ENCODE measurements around the gene NUP188. TPM values are rescaled to one million over a fixed set of nuclear protein-coding genes. Genes with fewer than 3 reads are reported as not detected.

NUP188 gene
- total and polyA plus RNA-seq, 2 experiments from 2014 or later, result 28.1 TPM

DNA sequence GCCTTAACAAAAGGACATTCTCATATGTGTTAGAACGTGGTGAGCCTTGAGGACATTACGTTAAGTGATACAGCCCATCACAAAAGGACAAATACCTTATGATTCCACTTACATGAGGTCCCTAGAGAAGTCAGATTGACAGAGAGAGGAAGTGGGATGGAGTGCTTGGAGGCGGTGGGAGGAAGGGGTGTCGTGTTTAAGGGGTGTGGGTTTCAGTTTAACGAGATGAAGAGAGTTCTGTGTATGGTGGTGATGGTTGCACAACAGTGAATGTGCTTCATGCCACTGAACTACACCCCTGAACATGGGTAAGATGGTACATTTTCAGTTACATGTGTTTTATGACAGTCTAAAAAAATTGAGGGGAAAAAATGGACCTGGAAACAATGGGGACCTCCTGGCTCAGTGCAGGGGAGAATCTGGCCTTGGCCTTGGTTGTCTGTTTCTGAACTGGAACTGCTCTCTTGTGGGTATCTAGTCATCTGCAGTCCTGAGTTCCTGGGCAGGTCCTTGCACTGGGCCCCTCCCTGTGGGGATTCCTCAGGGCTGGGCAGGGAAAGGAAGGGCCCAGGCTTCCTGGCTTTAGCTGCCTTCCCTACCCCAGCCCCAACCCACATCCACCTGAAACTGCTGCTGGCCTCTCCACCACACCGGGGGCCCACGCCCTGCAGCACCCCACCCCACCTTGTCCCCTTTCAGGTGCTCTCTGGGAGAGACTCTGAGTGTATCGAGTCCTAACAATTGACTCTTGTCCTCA, 47.8 kb upstream of the NUP188 start:
- H3K4me2 ChIP-seq, result no peak overlapping the region
- no peaks in the 10 kb centered on the region for H3K27me3 ChIP-seq
- no peaks in the 10 kb centered on the region for H3K9me2 ChIP-seq (replicated peaks; ENCODE audit: insufficient read depth)
- H3K36me3 ChIP-seq (replicated peaks; ENCODE audit: insufficient read depth, low read depth), result no peaks in the 10 kb centered on the region
- no peak for DNase-seq (ENCODE audit: low spot score)
- H2AFZ ChIP-seq, result no peak overlapping the region
- H4K20me1 ChIP-seq (ENCODE audit: insufficient read depth, poor library complexity, severe bottlenecking), result no peaks in the 10 kb centered on the region
- H3K4me3 ChIP-seq, result no peak overlapping the region
- no peaks in the 10 kb centered on the region for H3K4me1 ChIP-seq (ENCODE audit: insufficient read depth)
- no peak overlapping the region for H3K27ac ChIP-seq
- peaks cover 29% of the 10 kb centered on the region for H3K79me2 ChIP-seq
- 85% methylated on average over 8 of the region's 8 CpGs for WGBS (ENCODE audit: low lambda C conversion rate, missing lambda C conversion rate)
- TF ChIP-seq EZH2 (IDR thresholded peaks at IDR 0.05; ENCODE audit: borderline replicate concordance) (no peak), EZH2phosphoT487 (IDR thresholded peaks at IDR 0.05; ENCODE audit: low read depth, severe bottlenecking, unreplicated experiment) (no peak)
- TF ChIP-seq, protein P1, sequence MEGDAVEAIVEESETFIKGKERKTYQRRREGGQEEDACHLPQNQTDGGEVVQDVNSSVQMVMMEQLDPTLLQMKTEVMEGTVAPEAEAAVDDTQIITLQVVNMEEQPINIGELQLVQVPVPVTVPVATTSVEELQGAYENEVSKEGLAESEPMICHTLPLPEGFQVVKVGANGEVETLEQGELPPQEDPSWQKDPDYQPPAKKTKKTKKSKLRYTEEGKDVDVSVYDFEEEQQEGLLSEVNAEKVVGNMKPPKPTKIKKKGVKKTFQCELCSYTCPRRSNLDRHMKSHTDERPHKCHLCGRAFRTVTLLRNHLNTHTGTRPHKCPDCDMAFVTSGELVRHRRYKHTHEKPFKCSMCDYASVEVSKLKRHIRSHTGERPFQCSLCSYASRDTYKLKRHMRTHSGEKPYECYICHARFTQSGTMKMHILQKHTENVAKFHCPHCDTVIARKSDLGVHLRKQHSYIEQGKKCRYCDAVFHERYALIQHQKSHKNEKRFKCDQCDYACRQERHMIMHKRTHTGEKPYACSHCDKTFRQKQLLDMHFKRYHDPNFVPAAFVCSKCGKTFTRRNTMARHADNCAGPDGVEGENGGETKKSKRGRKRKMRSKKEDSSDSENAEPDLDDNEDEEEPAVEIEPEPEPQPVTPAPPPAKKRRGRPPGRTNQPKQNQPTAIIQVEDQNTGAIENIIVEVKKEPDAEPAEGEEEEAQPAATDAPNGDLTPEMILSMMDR (IDR thresholded peaks at IDR 0.05; ENCODE audit: poor library complexity), result no peak
- H3K9me3 ChIP-seq (ENCODE audit: low read depth), result no peaks in the 10 kb centered on the region

DNA sequence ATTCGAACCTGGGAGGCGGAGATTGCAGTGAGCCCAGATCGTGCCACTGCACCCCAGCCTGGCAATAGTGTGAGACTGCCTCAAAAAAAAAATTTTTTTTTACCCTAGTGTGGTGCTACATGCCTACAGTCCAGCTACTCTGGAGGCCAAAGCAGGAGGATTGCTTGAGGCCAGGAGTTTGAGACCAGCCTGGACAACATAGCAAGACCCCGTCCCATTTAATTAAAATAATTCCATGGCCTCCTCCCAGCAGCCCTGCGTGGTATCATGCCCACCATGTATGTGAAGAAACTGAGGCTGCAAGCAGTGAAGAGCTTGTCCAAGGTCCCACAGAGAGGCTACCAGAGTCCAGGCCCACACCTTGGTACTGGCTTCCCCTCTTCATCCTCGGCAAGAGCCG, 46.1 kb upstream of the NUP188 start:
- TF ChIP-seq, protein P1 (IDR thresholded peaks at IDR 0.05; ENCODE audit: poor library complexity), result no peak
- TF ChIP-seq EZH2phosphoT487 (IDR thresholded peaks at IDR 0.05; ENCODE audit: low read depth, severe bottlenecking, unreplicated experiment) (no peak), EZH2 (IDR thresholded peaks at IDR 0.05; ENCODE audit: borderline replicate concordance) (no peak)
- H3K79me2 ChIP-seq, result peaks cover 29% of the 10 kb centered on the region
- no peak overlapping the region for H2AFZ ChIP-seq
- H3K9me3 ChIP-seq (ENCODE audit: low read depth), result no peaks in the 10 kb centered on the region
- no peak overlapping the region for H3K27ac ChIP-seq
- H3K9me2 ChIP-seq (replicated peaks; ENCODE audit: insufficient read depth), result no peaks in the 10 kb centered on the region
- H3K4me2 ChIP-seq, result no peak overlapping the region
- H4K20me1 ChIP-seq (ENCODE audit: insufficient read depth, poor library complexity, severe bottlenecking), result no peaks in the 10 kb centered on the region
- 88% methylated on average over 7 of the region's 7 CpGs for WGBS (ENCODE audit: low lambda C conversion rate, missing lambda C conversion rate)
- no peaks in the 10 kb centered on the region for H3K4me1 ChIP-seq (ENCODE audit: insufficient read depth)
- no peak overlapping the region for H3K4me3 ChIP-seq
- DNase-seq (ENCODE audit: low spot score), result no peak
- no peaks in the 10 kb centered on the region for H3K27me3 ChIP-seq
- no peaks in the 10 kb centered on the region for H3K36me3 ChIP-seq (replicated peaks; ENCODE audit: insufficient read depth, low read depth)

DNA sequence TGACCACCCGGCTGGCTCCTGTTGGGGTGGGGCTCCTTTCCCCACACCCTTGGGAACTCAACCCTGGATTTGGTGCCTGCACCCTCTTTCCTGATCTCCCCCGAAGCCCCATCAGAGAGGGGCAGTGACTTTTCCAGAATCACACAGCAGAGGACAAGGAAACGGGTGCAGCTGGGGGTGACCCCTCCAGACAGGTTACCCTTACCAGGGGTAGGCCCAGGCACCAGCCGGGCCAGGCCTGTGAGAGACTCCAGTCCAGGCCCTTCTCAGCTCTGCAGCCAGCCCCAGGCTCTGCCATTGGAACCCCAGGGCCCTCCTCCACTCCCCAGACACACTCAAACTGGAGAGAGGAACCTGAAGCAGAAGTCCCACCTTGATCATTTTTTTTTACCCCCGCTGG, 45.7 kb upstream of the NUP188 start:
- Histone ChIP-seq H3K79me2 (peaks cover 29% of the 10 kb centered on the region), H4K20me1 (ENCODE audit: insufficient read depth, poor library complexity, severe bottlenecking) (no peaks in the 10 kb centered on the region), H3K4me3 (no peak overlapping the region), H2AFZ (no peak overlapping the region), H3K36me3 (replicated peaks; ENCODE audit: insufficient read depth, low read depth) (no peaks in the 10 kb centered on the region), H3K9me2 (replicated peaks; ENCODE audit: insufficient read depth) (no peaks in the 10 kb centered on the region), H3K27ac (no peak overlapping the region), H3K4me1 (ENCODE audit: insufficient read depth) (no peaks in the 10 kb centered on the region), H3K9me3 (ENCODE audit: low read depth) (no peaks in the 10 kb centered on the region), H3K27me3 (no peaks in the 10 kb centered on the region), H3K4me2 (no peak overlapping the region)
- DNase-seq (ENCODE audit: low spot score), result no peak
- TF ChIP-seq EZH2phosphoT487 (IDR thresholded peaks at IDR 0.05; ENCODE audit: low read depth, severe bottlenecking, unreplicated experiment) (no peak), EZH2 (IDR thresholded peaks at IDR 0.05; ENCODE audit: borderline replicate concordance) (no peak)
- TF ChIP-seq, protein P1 (IDR thresholded peaks at IDR 0.05; ENCODE audit: poor library complexity), result no peak
- WGBS (ENCODE audit: low lambda C conversion rate, missing lambda C conversion rate), result 97% methylated on average over 5 of the region's 5 CpGs

Data from hepatocyte (in vitro differentiated cells).